Loucy (cell line): ENCODE results near the gene TLK2.

Source experiments
- EZH2phosphoT487 ChIP-seq: fragments of 200-600 bp; IDR thresholded peaks from 2 replicates; pipeline ENCODE4 v1.6.1; 2018; ENCODE audit warnings: antibody characterized with exemption, mild to moderate bottlenecking, moderate library complexity, borderline replicate concordance
- TF ChIP-seq, protein P1 (sequence below): fragments of 200-600 bp; sonication (generic); conservative IDR thresholded peaks from 2 replicates; pipeline ENCODE4 v1.5.1; 2014; ENCODE audit warnings: mild to moderate bottlenecking, antibody characterized with exemption, low read length

GRCh38 chr17:62600805-62601204 is 122.2 kb downstream of the TLK2 start:
- TF ChIP-seq, protein P1, sequence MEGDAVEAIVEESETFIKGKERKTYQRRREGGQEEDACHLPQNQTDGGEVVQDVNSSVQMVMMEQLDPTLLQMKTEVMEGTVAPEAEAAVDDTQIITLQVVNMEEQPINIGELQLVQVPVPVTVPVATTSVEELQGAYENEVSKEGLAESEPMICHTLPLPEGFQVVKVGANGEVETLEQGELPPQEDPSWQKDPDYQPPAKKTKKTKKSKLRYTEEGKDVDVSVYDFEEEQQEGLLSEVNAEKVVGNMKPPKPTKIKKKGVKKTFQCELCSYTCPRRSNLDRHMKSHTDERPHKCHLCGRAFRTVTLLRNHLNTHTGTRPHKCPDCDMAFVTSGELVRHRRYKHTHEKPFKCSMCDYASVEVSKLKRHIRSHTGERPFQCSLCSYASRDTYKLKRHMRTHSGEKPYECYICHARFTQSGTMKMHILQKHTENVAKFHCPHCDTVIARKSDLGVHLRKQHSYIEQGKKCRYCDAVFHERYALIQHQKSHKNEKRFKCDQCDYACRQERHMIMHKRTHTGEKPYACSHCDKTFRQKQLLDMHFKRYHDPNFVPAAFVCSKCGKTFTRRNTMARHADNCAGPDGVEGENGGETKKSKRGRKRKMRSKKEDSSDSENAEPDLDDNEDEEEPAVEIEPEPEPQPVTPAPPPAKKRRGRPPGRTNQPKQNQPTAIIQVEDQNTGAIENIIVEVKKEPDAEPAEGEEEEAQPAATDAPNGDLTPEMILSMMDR: no peak
- TF ChIP-seq EZH2phosphoT487: no peak
